Measurements from ENCODE around the gene PANK1. TPM values are rescaled to one million over a fixed set of nuclear protein-coding genes. Genes with fewer than 3 reads are reported as not detected.

Gene PANK1
- total RNA-seq, 1 experiment from 2014 or later, result 33.2 TPM

DNA sequence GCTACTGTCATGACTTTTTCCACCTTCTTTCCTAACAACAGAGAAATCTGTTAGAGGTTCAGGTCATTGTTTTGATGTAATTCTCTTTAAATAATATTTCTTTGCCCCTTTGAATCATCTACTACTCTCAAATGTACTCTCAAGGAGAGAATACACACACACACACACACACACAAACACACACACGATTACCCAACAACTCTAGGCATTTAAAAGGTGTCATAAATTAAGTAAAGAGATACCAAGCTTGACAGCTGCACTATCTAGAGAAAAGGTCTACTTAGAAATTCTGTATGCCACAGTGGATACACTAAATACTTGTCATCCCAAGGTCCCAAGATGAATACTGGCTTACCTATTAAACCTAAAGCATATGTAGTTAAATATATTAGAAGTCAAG, 4.8 kb downstream of the PANK1 start:
- Histone ChIP-seq H3K14ac (ENCODE audit: insufficient read depth, low read length) (no peak overlapping the region), H2BK12ac (ENCODE audit: insufficient read length, low read depth, low read length) (no peak overlapping the region), H2BK120ac (ENCODE audit: low read depth, low read length, poor library complexity, severe bottlenecking) (no peak overlapping the region), H3K79me1 (ENCODE audit: insufficient read depth, low read depth, low read length, poor library complexity, severe bottlenecking) (peaks cover 10% of the 10 kb centered on the region), H2BK20ac (ENCODE audit: low read depth, low read length, poor library complexity, severe bottlenecking) (no peak overlapping the region), H4K8ac (replicated peaks; ENCODE audit: insufficient read length, low read depth, low read length) (no peak overlapping the region), H3K18ac (ENCODE audit: insufficient read length, low read depth, low read length) (no peak overlapping the region), H3K9ac (ENCODE audit: extremely low read depth, insufficient read length, low read length) (no peak overlapping the region), H2BK15ac (ENCODE audit: low read depth, low read length) (no peak overlapping the region), H3K79me2 (ENCODE audit: insufficient read depth, low read length) (peaks cover 54% of the 10 kb centered on the region), H3K4ac (ENCODE audit: low read depth, low read length) (no peak overlapping the region), H2BK5ac (ENCODE audit: insufficient read length, low read length) (no peak overlapping the region), H3K27me3 (ENCODE audit: insufficient read depth, low read length) (no peaks in the 10 kb centered on the region), H2AFZ (ENCODE audit: low read length) (no peak overlapping the region), H4K5ac (ENCODE audit: insufficient read length, low read depth, low read length) (no peak overlapping the region), H3K27ac (ENCODE audit: insufficient read length, low read depth, low read length) (no peak overlapping the region), H3K23ac (ENCODE audit: insufficient read length, low read depth, low read length) (no peak overlapping the region), H4K91ac (ENCODE audit: insufficient read length, low read depth, low read length) (no peak overlapping the region), H2AK5ac (ENCODE audit: insufficient read length, low read length) (no peak overlapping the region), H3K56ac (ENCODE audit: insufficient read length, low read depth, low read length) (no peak overlapping the region), H3K4me2 (ENCODE audit: insufficient read depth, insufficient read length, low read length) (no peak overlapping the region), H3K4me1 (ENCODE audit: insufficient read depth, low read length) (no peaks in the 10 kb centered on the region), H4K20me1 (ENCODE audit: control insufficient read depth, insufficient read depth, insufficient read length) (no peaks in the 10 kb centered on the region), H3T11ph (ENCODE audit: low read length) (no peak overlapping the region), H3K9me3 (ENCODE audit: control insufficient read depth, low read depth, low read length) (no peaks in the 10 kb centered on the region), H3K23me2 (ENCODE audit: insufficient read length, low read depth, low read length, poor library complexity, severe bottlenecking) (peaks cover 2% of the 10 kb centered on the region)
- no peaks in the 10 kb centered on the region for H3K9me3 Mint-ChIP-seq
- H3K27ac Mint-ChIP-seq, result peak overlapping the region in 2 of 3 experiments; percentile 9 to 38; a peak in 2 of 7 replicates
- H3K36me3 Mint-ChIP-seq (ENCODE audit: insufficient read depth in 1 of 3, low read depth in 3 of 3), result peaks cover 5 to 13% (median 12%) of the 10 kb centered on the region in 3 experiments; a peak in 5 of 7 replicates
- no CpG with 5 or more reads among the region's 1 CpG for WGBS (ENCODE audit: extremely low coverage, insufficient read length, low lambda C conversion rate)
- H3K4me1 Mint-ChIP-seq, result peaks cover 18 to 21% of the 10 kb centered on the region in 2 experiments
- H3K27me3 Mint-ChIP-seq (ENCODE audit: low read depth), result no peaks in the 10 kb centered on the region
- H3K4me3 Mint-ChIP-seq, result no peak overlapping the region
- DNase-seq, result no peak
- TF ChIP-seq, protein P1, sequence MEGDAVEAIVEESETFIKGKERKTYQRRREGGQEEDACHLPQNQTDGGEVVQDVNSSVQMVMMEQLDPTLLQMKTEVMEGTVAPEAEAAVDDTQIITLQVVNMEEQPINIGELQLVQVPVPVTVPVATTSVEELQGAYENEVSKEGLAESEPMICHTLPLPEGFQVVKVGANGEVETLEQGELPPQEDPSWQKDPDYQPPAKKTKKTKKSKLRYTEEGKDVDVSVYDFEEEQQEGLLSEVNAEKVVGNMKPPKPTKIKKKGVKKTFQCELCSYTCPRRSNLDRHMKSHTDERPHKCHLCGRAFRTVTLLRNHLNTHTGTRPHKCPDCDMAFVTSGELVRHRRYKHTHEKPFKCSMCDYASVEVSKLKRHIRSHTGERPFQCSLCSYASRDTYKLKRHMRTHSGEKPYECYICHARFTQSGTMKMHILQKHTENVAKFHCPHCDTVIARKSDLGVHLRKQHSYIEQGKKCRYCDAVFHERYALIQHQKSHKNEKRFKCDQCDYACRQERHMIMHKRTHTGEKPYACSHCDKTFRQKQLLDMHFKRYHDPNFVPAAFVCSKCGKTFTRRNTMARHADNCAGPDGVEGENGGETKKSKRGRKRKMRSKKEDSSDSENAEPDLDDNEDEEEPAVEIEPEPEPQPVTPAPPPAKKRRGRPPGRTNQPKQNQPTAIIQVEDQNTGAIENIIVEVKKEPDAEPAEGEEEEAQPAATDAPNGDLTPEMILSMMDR (conservative IDR thresholded peaks at IDR 0.05), result no peak

Measured in H9 (cell line).